HCT116 (cell line): Measurements from ENCODE around the gene SFXN4. TPM values are rescaled to one million over a fixed set of nuclear protein-coding genes. Genes with fewer than 3 reads are reported as not detected.

ENCODE experiments used
- ATAC-seq: fragments of 200-7000 bp; cut with Tn5 transposase; 2 replicates; pipeline ENCODE4 v1.9.1; 2020; ENCODE audit warnings: mild to moderate bottlenecking, moderate library complexity
- BruUV-seq: library from RNA; stranded (reverse); fragments of 400-500 nt; replicated peaks from 2 replicates; lab custom pipeline; 2021; lab: Mats Ljungman, UMichigan
- CTCF ChIA-PET: fragments of 300-600 bp; sonication (Branson Sonifier 250); formaldehyde crosslinking; loops from one replicate; lab custom pipeline; 2021; ENCODE audit warnings: antibody characterized with exemption; lab: Charles Lee
- POLR2A ChIA-PET: fragments of 300-600, 350-600 bp; sonication (Branson Sonifier 250); formaldehyde crosslinking; loops from one replicate; lab custom pipeline; 2021; ENCODE audit warnings: antibody characterized with exemption; lab: Charles Lee
- RAD21 ChIA-PET, 2 experiments: fragments of 300-600 bp; sonication (Branson Sonifier 250); formaldehyde crosslinking; loops; one replicate each; lab custom pipeline; 2023; ENCODE audit warnings: low total read pairs in 2 of 2; ENCODE audit not compliant: uncharacterized antibody in 2 of 2, unreplicated experiment in 2 of 2, low non-redundant PET in 1 of 2; lab: Charles Lee
- DNase-seq: peaks from one replicate; pipeline ENCODE4 v3.0.0-alpha.2; 2010; ENCODE audit warnings: low read depth, low spot score
- H2AFZ ChIP-seq: fragments of 200-600 bp; shearing (Covaris generic), sonication (generic); 2 replicates; pipeline ENCODE4 v1.6.1; 2017; ENCODE audit warnings: low read depth, mixed run types, mixed read lengths, antibody characterized with exemption, low read length; ENCODE audit not compliant: poor library complexity, severe bottlenecking
- H3K27ac ChIP-seq: 2 replicates; pipeline ENCODE4 v1.5.1; 2012; ENCODE audit warnings: low read depth, low read length
- H3K27me3 ChIP-seq: fragments of 200-600 bp; sonication (generic); 2 replicates; pipeline ENCODE4 v1.6.1; 2016; ENCODE audit warnings: mixed run types, low read length, mixed read lengths; ENCODE audit not compliant: insufficient read depth
- H3K36me3 ChIP-seq, 2 experiments: fragments of 200-500 bp in 1 of 2; fragments of 200-600 bp in 1 of 2; sonication (Bioruptor generic) in 1 of 2; sonication (generic) in 1 of 2; 2 replicates each; pipeline versions ENCODE4 v1.5.1 to v1.6.1; 2014 to 2016; ENCODE audit warnings: low read length in 2 of 2, inconsistent platforms in 1 of 2, mixed read lengths in 1 of 2, mixed run types in 1 of 2; ENCODE audit not compliant: insufficient read depth in 2 of 2, control insufficient read depth in 1 of 2
- H3K4me1 ChIP-seq, 2 experiments: fragments of 200-600 bp in 1 of 2; sonication (generic) in 1 of 2; 2 replicates each; pipeline versions ENCODE4 v1.5.1 to v1.6.1; 2012 to 2017; ENCODE audit warnings: low read length in 2 of 2, inconsistent platforms in 1 of 2, mild to moderate bottlenecking in 1 of 2, mixed read lengths in 1 of 2, mixed run types in 1 of 2, moderate library complexity in 1 of 2; ENCODE audit not compliant: insufficient read depth in 2 of 2, control insufficient read depth in 1 of 2
- H3K4me2 ChIP-seq: fragments of 200-600 bp; sonication (generic); 2 replicates; pipeline ENCODE4 v1.6.1; 2017; ENCODE audit warnings: mixed run types, low read length, mixed read lengths
- H3K4me3 ChIP-seq, 2 experiments: fragments of 200-600 bp in 1 of 2; sonication (generic) in 1 of 2; replicated peaks in 1 of 2; 2 replicates each; pipeline ENCODE4 v1.5.1; 2011 to 2016; ENCODE audit warnings: low read length in 2 of 2, control low read depth in 1 of 2, low read depth in 1 of 2, mild to moderate bottlenecking in 1 of 2, mixed read lengths in 1 of 2, mixed run types in 1 of 2
- H3K79me2 ChIP-seq: fragments of 200-600 bp; sonication (generic); 2 replicates; pipeline ENCODE4 v1.6.1; 2017; ENCODE audit warnings: mild to moderate bottlenecking, mixed run types, low read length, moderate library complexity, mixed read lengths; ENCODE audit not compliant: insufficient read depth
- H3K9ac ChIP-seq: fragments of 200-600 bp; sonication (generic); 2 replicates; pipeline ENCODE4 v1.6.1; 2016; ENCODE audit warnings: low read length, mixed read lengths
- H3K9me2 ChIP-seq: fragments of 200-600 bp; sonication (generic), shearing (Covaris generic); 2 replicates; pipeline ENCODE4 v1.6.1; 2017; ENCODE audit warnings: mixed run types, mild to moderate bottlenecking, moderate library complexity; ENCODE audit not compliant: insufficient read depth
- H3K9me3 ChIP-seq, 2 experiments: fragments of 200-500 bp in 1 of 2; fragments of 200-600 bp in 1 of 2; sonication (Bioruptor generic) in 1 of 2; sonication (generic) in 1 of 2; 2 replicates each; pipeline ENCODE4 v1.6.1; 2014 to 2017; ENCODE audit warnings: low read length in 2 of 2, mixed read lengths in 2 of 2, inconsistent platforms in 1 of 2, low read depth in 1 of 2, mild to moderate bottlenecking in 1 of 2, mixed run types in 1 of 2, moderate library complexity in 1 of 2; ENCODE audit not compliant: control insufficient read depth in 1 of 2, insufficient read depth in 1 of 2
- H4K20me1 ChIP-seq: fragments of 200-600 bp; sonication (generic), shearing (Covaris generic); 2 replicates; pipeline ENCODE4 v1.6.1; 2017; ENCODE audit warnings: mixed run types, mild to moderate bottlenecking, moderate library complexity; ENCODE audit not compliant: insufficient read depth
- POLR2A ChIP-seq: IDR thresholded peaks from 2 replicates; pipeline ENCODE4 v1.7.0; 2011; ENCODE audit warnings: borderline replicate concordance; ENCODE audit not compliant: insufficient read depth, insufficient read length; ENCODE audit errors: extremely low read depth
- YY1 ChIP-seq: IDR thresholded peaks from 2 replicates; pipeline ENCODE4 v1.6.1; 2011; ENCODE audit warnings: low read length, low read depth, moderate library complexity, mild to moderate bottlenecking; ENCODE audit not compliant: insufficient replicate concordance; ENCODE audit errors: extremely low read depth
- ZNF274 ChIP-seq: fragments of 200-500 bp; sonication (Bioruptor generic); IDR thresholded peaks from 2 replicates; pipeline ENCODE4 v1.6.1; 2014; ENCODE audit warnings: mild to moderate bottlenecking, low read depth, low read length, inconsistent platforms
- intact Hi-C: fragments of 100-400 bp; cut with micrococcal nuclease; formaldehyde crosslinking; loops from 2 replicates; pipeline ENCODE4 v1.10.0; 2022
- total RNA-seq: library from RNA; stranded (reverse); gene quantifications from one replicate; pipeline ENCODE4 v1.2.1, GENCODE V29; 2021; ENCODE audit not compliant: unreplicated experiment
- TF ChIP-seq, protein P1 (sequence below): IDR thresholded peaks from 2 replicates; pipeline ENCODE4 v1.6.1; 2012
- TF ChIP-seq, protein P2 (sequence below): IDR thresholded peaks from 2 replicates; pipeline ENCODE4 v1.6.1; 2011; ENCODE audit warnings: mild to moderate bottlenecking, low read length, moderate library complexity; ENCODE audit not compliant: insufficient replicate concordance; ENCODE audit errors: extremely low read depth
- TF ChIP-seq, protein P3 (sequence below), 3 experiments: fragments of 200-600 bp in 1 of 3; sonication (generic) in 1 of 3; IDR thresholded peaks in 2 of 3; conservative IDR thresholded peaks in 1 of 3; 2 replicates each; pipeline ENCODE4 v1.5.1; 2012 to 2017; ENCODE audit warnings: low read depth in 2 of 3, low read length in 2 of 3, antibody characterized with exemption in 1 of 3, borderline replicate concordance in 1 of 3, control low read depth in 1 of 3, mild to moderate bottlenecking in 1 of 3, mixed read lengths in 1 of 3, mixed run types in 1 of 3, moderate library complexity in 1 of 3; ENCODE audit not compliant: insufficient read depth in 1 of 3
- TF ChIP-seq, protein P4 (sequence below): IDR thresholded peaks from 2 replicates; pipeline ENCODE4 v1.6.1; 2012

SFXN4 gene
- total RNA-seq, 1 experiment from 2014 or later: 58.2 TPM

DNA sequence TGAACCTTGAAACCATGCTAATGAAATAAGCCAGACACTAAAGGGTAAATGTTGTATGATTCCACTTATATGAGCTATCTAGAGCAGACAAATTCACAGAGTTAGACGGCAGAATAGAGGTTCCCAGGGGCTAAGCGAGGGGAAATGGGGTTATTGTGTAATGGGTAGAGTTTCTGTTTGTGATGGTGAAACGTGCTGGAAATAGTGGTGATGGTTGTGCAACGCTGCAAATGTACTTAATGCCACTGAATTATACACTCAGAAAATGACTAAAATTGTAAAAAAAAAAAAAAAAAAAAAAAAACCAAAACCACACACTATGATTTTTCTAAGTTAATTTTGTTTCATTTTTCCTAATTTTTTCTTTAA is 30.0 kb downstream of the SFXN4 start:
- Histone ChIP-seq H3K79me2 (no peaks in the 10 kb centered on the region), H3K4me1 (peaks cover 0 to 6% of the 10 kb centered on the region in 2 experiments; a peak in 1 of 4 replicates), H3K27ac (no peak overlapping the region), H4K20me1 (no peaks in the 10 kb centered on the region), H3K36me3 (peaks cover 14 to 15% of the 10 kb centered on the region in 2 experiments), H3K9me2 (no peaks in the 10 kb centered on the region), H3K27me3 (no peaks in the 10 kb centered on the region), H2AFZ (no peak overlapping the region), H3K9me3 (no peaks in the 10 kb centered on the region), H3K4me3 (no peak overlapping the region), H3K9ac (no peak overlapping the region), H3K4me2 (no peak overlapping the region)
- DNase-seq (no peak), ATAC-seq (no peak)
- ChIA-PET POLR2A (no interaction called here), CTCF (no interaction called here), RAD21 (interaction anchor here in 1 of 2 experiments (0.7 kb wide), 1 partner anchor 9 kb away, joined by 3 read pairs; no protein-coding TSS in a partner anchor)
- TF ChIP-seq, protein P1, sequence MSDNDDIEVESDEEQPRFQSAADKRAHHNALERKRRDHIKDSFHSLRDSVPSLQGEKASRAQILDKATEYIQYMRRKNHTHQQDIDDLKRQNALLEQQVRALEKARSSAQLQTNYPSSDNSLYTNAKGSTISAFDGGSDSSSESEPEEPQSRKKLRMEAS: no peak
- TF ChIP-seq, protein P2, sequence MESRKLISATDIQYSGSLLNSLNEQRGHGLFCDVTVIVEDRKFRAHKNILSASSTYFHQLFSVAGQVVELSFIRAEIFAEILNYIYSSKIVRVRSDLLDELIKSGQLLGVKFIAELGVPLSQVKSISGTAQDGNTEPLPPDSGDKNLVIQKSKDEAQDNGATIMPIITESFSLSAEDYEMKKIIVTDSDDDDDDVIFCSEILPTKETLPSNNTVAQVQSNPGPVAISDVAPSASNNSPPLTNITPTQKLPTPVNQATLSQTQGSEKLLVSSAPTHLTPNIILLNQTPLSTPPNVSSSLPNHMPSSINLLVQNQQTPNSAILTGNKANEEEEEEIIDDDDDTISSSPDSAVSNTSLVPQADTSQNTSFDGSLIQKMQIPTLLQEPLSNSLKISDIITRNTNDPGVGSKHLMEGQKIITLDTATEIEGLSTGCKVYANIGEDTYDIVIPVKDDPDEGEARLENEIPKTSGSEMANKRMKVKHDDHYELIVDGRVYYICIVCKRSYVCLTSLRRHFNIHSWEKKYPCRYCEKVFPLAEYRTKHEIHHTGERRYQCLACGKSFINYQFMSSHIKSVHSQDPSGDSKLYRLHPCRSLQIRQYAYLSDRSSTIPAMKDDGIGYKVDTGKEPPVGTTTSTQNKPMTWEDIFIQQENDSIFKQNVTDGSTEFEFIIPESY: no peak
- TF ChIP-seq, protein P3, sequence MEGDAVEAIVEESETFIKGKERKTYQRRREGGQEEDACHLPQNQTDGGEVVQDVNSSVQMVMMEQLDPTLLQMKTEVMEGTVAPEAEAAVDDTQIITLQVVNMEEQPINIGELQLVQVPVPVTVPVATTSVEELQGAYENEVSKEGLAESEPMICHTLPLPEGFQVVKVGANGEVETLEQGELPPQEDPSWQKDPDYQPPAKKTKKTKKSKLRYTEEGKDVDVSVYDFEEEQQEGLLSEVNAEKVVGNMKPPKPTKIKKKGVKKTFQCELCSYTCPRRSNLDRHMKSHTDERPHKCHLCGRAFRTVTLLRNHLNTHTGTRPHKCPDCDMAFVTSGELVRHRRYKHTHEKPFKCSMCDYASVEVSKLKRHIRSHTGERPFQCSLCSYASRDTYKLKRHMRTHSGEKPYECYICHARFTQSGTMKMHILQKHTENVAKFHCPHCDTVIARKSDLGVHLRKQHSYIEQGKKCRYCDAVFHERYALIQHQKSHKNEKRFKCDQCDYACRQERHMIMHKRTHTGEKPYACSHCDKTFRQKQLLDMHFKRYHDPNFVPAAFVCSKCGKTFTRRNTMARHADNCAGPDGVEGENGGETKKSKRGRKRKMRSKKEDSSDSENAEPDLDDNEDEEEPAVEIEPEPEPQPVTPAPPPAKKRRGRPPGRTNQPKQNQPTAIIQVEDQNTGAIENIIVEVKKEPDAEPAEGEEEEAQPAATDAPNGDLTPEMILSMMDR (IDR thresholded peaks at IDR 0.05 in 2 of 3, conservative IDR thresholded peaks at IDR 0.05 in 1 of 3; ENCODE audit: borderline replicate concordance in 1 of 3, insufficient read depth in 1 of 3, low read depth in 2 of 3, low read length in 2 of 3): no peak
- TF ChIP-seq POLR2A: no peak
- TF ChIP-seq, protein P4, sequence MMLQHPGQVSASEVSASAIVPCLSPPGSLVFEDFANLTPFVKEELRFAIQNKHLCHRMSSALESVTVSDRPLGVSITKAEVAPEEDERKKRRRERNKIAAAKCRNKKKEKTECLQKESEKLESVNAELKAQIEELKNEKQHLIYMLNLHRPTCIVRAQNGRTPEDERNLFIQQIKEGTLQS: no peak
- TF ChIP-seq ZNF274: no peak
- no peak for TF ChIP-seq YY1
- intact Hi-C loops: no loop called here
- BruUV-seq: no TSS peak
